Head of caudate nucleus (tissue), 42 donors: ENCODE measurements around the gene KCNG1.

Experiments used
- DNase-seq, 42 donors: peaks; one replicate each; pipeline versions ENCODE4 v3.0.0 to v3.0.0-alpha.2; 2020 to 2021; ENCODE audit warnings: mixed read lengths in 7 of 42
- intact Hi-C: fragments of 100-400 bp; cut with DNase I; formaldehyde crosslinking; loops from one replicate; pipeline ENCODE4 v1.15.0; 2022

The KCNG1 gene

GRCh38 chr20:50959543-50960126 lies 63.3 kb downstream of the KCNG1 start:
- intact Hi-C loops, result no loop called here
- peak in 1 of 42 donors; percentile 13 for DNase-seq

- peak; percentile 61 to 96 (median 91) for DNase-seq
- intact Hi-C loops, result loop anchor here (1.0 kb wide), 1 partner anchor 28 kb away; the partner anchor contains the start of gene ADNP
These were observed 64.0 kb downstream of the KCNG1 start, which contains the start of gene MOCS3 for GRCh38 chr20:50958615-50959542. TSS of gene MOCS3 (plus strand) at chr20:50958818. CDS start at chr20:50958843, 25 bp downstream.

- intact Hi-C loops, result loop anchor here (1.0 kb wide), 1 partner anchor 27 kb away; the partner anchor contains the start of gene ADNP
- DNase-seq, result peak; percentile 82 to 96 (median 93)
These were observed 64.9 kb downstream of the KCNG1 start, which contains the start of gene DPM1 for GRCh38 chr20:50957798-50958614. TSS of gene DPM1 (minus strand) at chr20:50958532. CDS start at chr20:50958523, 9 bp downstream.

GRCh38 chr20:50957276-50957675 lies 65.6 kb downstream of the KCNG1 start:
- intact Hi-C loops, result no loop called here
- DNase-seq, result no peak

- intact Hi-C loops, result no loop called here
- DNase-seq, result no peak
These were observed 69.1 kb downstream of the KCNG1 start for GRCh38 chr20:50953821-50954220.
